T-helper 2 cell treated with Interferon-gamma antibody and Interleukin-4, amounts not matched to agents 100 ng/mL and 5 ng/mL, for 36 hours (primary cell): ENCODE results near the gene FER. TPM values are rescaled to one million over a fixed set of nuclear protein-coding genes. Genes with fewer than 3 reads are reported as not detected.
"Not testable (repeated sequence)": the region's sequence is repeated elsewhere in the genome, so short reads cannot be mapped to it uniquely, and the experiment has no call there.

Experiments
- intact Hi-C: fragments of 100-400 bp; cut with micrococcal nuclease; formaldehyde crosslinking; loops from one replicate; pipeline ENCODE4 v1.15.1; 2023
- total RNA-seq: library from RNA; stranded (reverse); gene quantifications from 2 replicates; pipeline ENCODE4 v1.2.3, GENCODE V29; 2022

Gene FER
- total RNA-seq, 1 donor from 2014 or later, result 3.4 TPM

- intact Hi-C loops, result no loop called here
Measured at GRCh38 chr5:109168151-109168550, 420.5 kb downstream of the FER start.

- intact Hi-C loops, result no loop called here
Measured at GRCh38 chr5:109170629-109171350, 423.1 kb downstream of the FER start.

- intact Hi-C loops, result not testable (repeated sequence)
Measured at GRCh38 chr5:109171437-109172073, 423.9 kb downstream of the FER start.

- intact Hi-C loops, result no loop called here
Measured at GRCh38 chr5:109173036-109173794, 425.5 kb downstream of the FER start.

- intact Hi-C loops, result no loop called here
Measured at GRCh38 chr5:109177227-109177626, 429.5 kb downstream of the FER start.

- intact Hi-C loops, result no loop called here
Measured at GRCh38 chr5:109177782-109178181, 430.1 kb downstream of the FER start.

GRCh38 chr5:109180668-109181067, 433.0 kb downstream of the FER start:
- intact Hi-C loops, result no loop called here

- intact Hi-C loops, result no loop called here
Measured at GRCh38 chr5:109186759-109187158, 439.1 kb downstream of the FER start.

- intact Hi-C loops, result no loop called here
Measured at GRCh38 chr5:109191153-109191558, 443.5 kb downstream of the FER start.

GRCh38 chr5:109192027-109192426, 444.3 kb downstream of the FER start:
- intact Hi-C loops, result no loop called here

- intact Hi-C loops, result no loop called here
Measured at GRCh38 chr5:109192555-109193281, 445.0 kb downstream of the FER start.

- intact Hi-C loops, result no loop called here
Measured at GRCh38 chr5:109195667-109196066, 448.0 kb downstream of the FER start.

GRCh38 chr5:109196087-109196822, 448.6 kb downstream of the FER start:
- intact Hi-C loops, result no loop called here

- intact Hi-C loops, result no loop called here
Measured at GRCh38 chr5:109196823-109197160, 449.1 kb downstream of the FER start.

GRCh38 chr5:109199289-109199688, 451.6 kb downstream of the FER start:
- intact Hi-C loops, result no loop called here

GRCh38 chr5:109199799-109200620, 452.3 kb downstream of the FER start:
- intact Hi-C loops, result no loop called here

GRCh38 chr5:109215040-109215439, 467.3 kb downstream of the FER start:
- intact Hi-C loops, result no loop called here

- intact Hi-C loops, result no loop called here
Measured at GRCh38 chr5:109218818-109219217, 471.1 kb downstream of the FER start.

- intact Hi-C loops, result no loop called here
Measured at GRCh38 chr5:109223531-109223930, 475.8 kb downstream of the FER start.

- intact Hi-C loops, result no loop called here
Measured at GRCh38 chr5:109224276-109224882, 476.7 kb downstream of the FER start.
